GM10847 (cell line): ENCODE results near the gene EXOC6.

Experiments
- POLR2A ChIP-seq: IDR thresholded peaks from 2 replicates; pipeline ENCODE4 v1.6.1; 2011; ENCODE audit not compliant: insufficient read length; ENCODE audit errors: extremely low read depth

Gene EXOC6

DNA sequence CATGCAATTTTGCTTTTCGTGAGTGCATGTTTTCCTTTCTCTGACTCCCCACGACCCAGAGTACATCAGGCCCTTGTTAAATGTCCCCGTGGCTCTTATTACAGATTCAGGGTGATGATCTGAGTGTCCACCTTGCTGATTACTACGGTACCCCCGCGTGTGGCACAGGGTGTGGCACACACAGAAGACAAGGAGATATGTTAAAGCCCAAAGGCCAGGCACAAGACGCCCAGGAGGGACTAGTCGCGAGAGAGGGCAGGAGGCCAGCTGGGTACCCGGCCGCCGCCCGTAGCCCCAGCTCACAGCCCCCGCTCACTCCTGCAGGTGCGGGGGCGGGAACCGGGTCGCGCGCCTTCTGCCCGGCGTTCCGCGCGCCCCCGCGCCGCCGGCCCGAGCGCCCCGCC is 281 bp upstream of the EXOC6 start:
- no peak for TF ChIP-seq POLR2A

DNA sequence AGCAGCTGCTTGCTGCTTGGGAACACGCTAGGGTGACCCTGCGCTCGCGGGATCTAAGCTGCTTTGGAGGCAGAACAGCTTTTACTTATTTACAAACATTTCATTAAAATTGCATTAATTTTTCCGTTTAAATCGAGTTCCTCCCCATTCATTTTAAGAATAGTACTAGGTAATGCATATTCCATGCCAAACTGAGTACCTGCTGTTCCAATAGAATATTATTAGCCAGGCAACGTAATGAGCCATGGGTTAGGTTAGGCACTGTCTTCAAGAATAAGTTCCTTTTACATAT is 860 bp downstream of the EXOC6 start:
- TF ChIP-seq POLR2A: no peak

DNA sequence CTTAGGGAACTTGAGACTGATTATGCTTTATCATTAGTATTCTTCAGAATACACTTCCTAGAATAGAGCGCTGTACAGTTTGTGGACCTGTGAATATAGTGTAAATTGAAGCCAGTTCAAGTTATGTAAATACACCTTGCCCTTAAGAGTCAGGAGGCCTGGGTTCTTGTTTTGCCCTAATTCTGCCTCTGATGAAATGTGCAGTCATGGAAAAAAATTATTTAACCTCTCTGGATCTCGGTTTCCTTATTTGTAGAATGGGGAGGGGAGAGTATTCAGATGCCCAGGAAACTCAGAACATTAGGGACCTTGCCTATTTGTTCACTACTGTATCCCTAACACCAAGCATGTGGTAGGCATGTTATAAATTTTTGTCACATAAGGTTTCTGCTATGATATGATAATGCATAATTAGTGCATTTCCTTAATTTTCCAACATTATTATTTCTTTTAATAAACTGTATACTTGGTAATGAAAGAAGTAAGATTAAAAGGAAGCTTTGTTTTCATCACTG is 1.3 kb downstream of the EXOC6 start:
- TF ChIP-seq POLR2A: no peak

DNA sequence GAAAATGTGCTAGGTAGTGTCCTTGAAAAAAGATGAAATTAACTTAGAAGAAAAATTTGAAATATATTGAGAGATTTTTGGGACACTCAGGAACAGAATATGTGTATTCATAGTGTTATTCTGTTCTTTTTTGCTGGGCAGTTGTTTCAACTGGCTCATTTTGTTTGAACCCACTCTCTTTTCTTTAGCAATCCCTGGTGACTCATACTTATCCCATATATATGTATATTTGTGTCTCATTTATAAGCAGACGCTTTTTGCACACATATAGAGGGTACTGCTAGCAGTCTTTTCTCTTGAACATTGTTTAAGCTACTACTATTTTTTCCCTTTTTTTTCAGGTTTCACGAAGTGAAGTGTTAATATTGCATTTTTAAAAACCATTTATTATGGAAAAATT is 1.9 kb downstream of the EXOC6 start:
- TF ChIP-seq POLR2A: no peak

DNA sequence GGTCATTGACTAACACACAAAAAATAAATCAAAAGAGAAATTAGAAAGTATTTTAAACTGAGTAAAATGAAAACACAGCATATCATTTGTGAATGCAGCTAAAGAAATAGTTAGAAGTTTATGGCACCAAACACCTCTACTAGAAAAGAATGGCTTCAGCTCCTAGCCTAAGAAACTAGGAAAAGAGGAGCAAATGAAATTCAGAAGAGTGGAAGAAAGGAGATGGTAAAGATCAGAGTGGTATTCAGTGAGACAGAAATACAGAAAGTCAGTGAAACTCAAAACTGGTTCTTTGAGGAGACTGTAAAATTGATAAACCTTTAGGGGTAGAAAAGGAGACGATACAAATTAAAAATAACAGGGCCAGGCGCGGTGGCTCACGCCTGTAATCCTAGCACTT is 2.7 kb downstream of the EXOC6 start:
- no peak for TF ChIP-seq POLR2A

DNA sequence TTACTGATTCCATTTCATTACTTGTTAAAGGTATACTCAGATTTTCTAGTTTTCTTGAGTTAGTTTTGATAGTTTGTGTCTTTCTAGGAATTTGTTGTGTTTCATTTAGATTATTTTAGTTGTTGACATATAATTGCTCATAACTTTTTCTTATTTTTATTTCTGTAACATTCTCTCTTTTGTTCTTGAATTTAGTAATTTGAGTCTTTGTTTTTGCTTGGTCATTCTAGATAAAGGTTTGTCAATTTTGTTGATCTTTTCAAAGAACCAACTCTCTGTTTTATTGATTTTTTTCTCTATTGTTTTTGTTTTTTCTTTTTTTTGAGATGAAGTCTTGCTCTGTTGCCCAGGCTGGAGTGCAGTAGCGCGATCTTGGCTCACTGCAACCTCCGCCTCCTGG is 7.2 kb downstream of the EXOC6 start:
- TF ChIP-seq POLR2A: no peak

DNA sequence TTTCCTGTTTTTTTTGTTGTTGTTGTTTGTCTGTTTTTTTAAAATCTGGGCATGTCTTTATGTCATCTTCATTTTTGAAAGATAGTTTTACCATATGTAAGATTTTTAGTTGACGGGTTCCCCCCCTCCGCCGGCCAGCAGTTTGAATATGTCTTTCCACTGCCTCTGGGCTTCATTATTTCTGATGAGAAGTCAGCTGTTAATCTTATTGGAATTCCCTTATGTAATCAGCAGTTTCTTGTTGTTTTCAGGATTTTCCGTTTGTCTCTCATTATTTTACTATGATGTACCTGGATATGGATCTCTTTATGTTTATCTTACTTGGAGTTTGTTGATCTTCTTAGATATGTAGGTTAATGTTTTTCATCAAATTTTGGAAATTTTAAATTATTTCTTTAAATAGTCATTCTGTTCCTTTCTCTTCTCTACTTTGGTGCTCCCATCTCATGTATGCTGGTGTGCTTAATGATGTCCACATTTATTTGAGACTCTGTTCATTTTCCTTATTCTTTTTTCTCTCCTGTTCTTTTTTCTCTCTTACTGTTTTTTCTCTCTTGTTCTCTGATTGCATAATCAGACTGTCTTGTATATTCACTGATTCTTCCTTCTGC is 9.7 kb downstream of the EXOC6 start:
- no peak for TF ChIP-seq POLR2A

DNA sequence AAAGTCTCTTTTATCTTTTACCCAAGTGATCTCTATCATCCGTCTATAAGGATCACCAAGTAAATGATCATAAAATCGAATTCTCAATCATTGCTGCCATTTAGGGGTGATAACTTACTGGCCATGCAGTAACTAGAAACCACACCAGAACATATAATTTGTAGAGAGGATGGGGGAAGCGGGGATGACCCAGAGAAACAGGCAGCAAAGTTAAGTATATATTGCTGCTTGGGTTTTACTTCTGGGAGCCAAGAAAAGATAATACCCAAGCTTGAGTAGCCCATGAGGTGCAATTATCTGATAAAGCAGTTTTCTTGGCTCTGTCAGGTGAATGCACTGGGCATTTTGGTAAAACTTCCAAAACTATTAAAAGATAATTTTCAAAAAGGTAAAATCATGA is 18.9 kb downstream of the EXOC6 start:
- no peak for TF ChIP-seq POLR2A

DNA sequence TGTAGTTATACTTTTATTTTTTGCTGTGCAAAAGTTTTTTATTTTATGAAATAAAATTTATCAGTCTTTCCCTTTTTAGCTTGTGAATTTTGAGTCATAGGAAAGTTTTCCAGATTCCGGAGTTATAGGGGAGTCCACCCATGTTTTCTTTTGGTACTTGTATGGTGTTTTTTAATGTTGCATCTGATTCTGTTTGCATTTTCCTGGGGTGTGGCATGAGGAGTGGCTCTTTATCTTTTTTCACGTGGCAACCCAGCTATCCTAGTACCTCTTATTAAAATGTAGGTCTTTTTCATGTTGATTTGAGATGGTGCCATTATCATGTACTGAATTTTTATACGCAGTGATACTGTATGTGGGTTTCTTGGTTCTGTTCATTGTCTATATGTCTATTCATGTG is 19.7 kb downstream of the EXOC6 start:
- TF ChIP-seq POLR2A: no peak

DNA sequence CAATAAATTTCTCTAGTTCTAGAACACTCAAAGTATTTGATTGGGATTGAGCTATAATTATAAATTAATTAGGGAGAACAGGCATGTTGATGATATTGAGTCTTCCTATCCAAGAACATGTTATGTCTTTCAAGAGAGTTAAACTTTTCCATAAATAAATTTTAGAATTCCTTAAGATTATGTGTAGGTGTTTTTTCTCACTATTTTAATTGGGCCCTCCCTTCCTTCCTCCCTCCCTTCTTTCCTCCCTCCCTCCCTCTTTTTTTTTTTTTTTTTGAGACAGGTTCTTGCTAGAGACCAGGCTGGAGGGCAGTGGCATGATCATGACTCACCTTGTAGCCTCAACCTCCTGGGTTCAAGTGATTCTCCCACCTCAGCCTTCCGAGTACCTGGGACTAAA is 20.2 kb downstream of the EXOC6 start:
- TF ChIP-seq POLR2A: no peak

DNA sequence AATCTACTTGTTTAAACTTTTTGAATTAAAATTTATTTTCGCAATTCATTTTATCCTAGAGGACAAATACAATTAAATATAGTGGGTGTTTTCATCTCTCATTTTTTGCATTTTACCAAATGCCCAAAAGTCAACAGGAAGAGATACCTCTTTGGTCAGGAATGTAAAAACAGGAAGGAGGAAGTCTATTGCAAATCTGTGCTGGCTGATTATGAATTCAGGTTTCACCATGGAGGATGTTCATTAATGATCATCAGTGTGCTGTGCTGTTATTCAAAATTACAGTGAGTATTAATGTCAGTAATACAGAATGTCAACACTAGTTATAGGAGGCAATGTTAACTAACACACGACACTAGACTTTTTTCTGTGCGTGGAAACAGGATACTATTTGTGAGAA is 24.7 kb downstream of the EXOC6 start:
- TF ChIP-seq POLR2A: no peak

DNA sequence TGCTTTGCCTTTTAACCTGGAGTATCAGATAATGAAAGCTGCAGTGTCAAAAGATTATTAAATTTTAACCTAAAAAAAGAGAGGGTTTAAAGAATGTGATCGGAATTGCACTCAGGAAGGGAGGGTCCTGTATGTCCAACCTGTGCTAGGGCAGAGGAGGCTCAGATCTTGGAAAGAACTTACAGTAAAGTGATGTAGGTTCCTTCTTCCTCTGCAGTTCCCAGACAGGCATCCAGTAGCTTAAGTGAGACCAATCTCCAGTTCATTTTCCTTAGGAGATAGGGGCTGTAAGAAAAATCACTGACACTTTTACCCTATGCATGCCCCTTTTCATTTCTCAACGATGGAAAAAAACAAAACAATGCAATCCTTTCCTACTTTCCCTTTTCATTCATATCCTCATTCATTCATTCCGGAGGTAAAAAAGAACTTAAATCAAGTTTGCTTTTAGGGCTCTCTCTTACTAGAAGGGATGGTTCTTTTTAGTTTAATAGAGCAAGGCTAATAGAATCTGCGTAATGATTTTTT is 28.3 kb downstream of the EXOC6 start:
- no peak for TF ChIP-seq POLR2A

DNA sequence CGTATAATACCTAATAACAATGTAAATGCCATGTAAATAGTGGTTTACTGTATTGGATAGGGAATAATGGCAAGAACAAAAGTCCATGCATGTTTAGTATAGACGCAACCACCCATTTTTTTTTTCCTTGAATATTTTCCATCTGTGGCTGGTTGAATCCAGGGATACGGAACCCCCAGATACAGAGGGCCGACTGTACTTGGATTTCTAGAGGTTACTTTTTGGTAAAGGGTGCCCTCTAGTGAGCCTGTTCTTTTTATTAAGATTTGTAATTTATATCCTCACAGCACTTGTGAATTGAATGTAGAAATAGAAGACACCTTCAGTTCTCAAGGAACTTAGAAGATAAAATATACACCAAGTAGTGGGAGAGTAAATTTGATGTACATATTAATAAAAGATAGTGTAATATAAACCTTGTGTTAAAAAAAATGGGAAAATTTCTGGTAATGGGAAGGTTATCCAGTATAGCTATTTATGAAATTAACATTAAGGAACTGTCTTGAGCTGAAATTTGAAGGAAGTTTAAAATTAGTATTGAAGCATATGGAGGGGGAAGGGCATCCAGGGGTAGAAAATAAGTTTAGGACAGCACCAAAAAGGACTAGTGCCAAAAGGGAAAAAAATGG is 32.0 kb downstream of the EXOC6 start:
- TF ChIP-seq POLR2A: no peak

DNA sequence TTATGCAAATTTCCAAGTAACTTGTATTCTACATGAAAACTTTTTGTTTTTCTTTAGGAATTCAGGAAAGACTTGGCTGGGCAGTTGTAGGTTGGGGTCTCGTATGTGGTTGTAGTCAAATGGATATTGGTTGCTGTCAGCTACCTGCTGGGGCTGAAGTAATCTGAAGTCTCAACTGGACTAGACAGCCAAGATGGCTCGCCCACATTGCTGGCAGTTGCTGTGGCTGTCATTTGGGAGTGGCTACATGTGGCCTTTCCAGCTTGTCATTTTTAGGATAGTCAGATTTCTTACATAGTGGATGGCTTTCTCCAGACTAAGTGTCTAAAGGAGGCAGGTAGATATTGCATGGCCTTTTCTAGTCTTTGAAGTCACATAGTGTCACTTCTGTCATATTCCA is 32.6 kb downstream of the EXOC6 start:
- TF ChIP-seq POLR2A: no peak

DNA sequence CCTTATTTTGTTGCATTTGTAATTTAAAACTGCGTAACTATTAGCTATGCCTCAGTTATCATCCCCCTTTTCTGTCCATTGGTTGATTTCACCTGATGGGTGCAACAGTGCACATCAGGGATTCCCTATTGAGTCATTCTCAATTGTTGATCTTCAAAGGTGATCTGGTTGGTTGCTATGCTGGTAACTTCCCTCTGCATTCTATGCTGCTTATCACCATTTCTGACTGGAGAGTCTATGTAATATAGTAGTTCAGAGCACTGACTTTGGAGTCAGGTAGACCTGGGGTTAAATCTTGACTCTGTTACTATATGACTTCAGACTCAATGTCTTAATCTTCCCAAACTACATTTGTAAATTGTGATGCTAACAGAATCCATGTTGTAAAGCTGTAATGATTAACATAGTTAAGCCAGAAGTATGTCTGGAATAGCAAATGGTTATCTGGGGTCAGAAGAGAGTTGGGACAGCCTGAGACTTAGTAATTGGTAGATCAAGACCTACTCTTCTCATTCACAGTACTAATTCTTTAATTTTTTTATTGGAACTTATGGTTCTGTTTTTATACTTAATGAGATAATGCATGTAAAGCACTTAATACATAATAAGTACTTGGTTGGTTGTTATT is 38.1 kb downstream of the EXOC6 start:
- TF ChIP-seq POLR2A: no peak

DNA sequence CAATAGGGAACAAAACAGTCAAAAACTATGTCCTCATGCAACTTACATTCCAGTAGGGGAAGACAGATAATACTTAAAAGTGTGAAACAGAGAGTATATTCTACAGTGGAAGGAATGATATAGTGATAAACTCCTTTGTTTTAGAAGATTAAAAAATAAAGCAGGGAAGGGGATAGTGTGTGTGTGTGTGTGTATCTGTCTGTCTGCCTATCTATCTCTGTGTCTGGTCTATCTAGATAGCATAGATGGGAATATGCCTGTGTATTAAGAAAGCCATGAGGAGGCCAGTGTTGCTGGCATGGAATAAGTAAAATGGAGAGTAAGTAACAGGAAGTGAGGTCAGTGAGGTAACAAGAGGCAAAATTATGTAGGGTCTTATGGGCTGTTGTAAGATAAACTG is 42.2 kb downstream of the EXOC6 start:
- no peak for TF ChIP-seq POLR2A
